Gastroesophageal sphincter (tissue), 4 donors: Measurements from ENCODE around the gene QDPR. TPM values are rescaled to one million over a fixed set of nuclear protein-coding genes. Genes with fewer than 3 reads are reported as not detected.
"Not testable (repeated sequence)": the region's sequence is repeated elsewhere in the genome, so short reads cannot be mapped to it uniquely, and the experiment has no call there.

Experiments used
- ATAC-seq: fragments of 150-250 bp; one replicate; pipeline ENCODE4 v1.9.1; 2016; ENCODE audit warnings: mild to moderate bottlenecking, moderate library complexity
- H3K27ac ChIP-seq, 4 donors: fragments of 200-600 bp; sonication (generic) in 3 of 4; 1 replicate in 3 of 4; 2 replicates in 1 of 4; pipeline ENCODE4 v1.5.1; 2016 to 2019
- H3K27me3 ChIP-seq: fragments of 200-600 bp; sonication (generic); one replicate; pipeline ENCODE4 v1.5.1; 2019
- H3K36me3 ChIP-seq, 2 donors: fragments of 200-600 bp; sonication (generic); one replicate each; pipeline ENCODE4 v1.5.1; 2019; ENCODE audit warnings: control low read depth in 1 of 2
- H3K4me1 ChIP-seq, 3 donors: fragments of 200-600 bp; sonication (generic); 1 replicate in 2 of 3; 2 replicates in 1 of 3; pipeline ENCODE4 v1.5.1; 2016 to 2019; ENCODE audit warnings: control low read depth in 2 of 3
- H3K4me3 ChIP-seq, 2 donors: fragments of 200-600 bp; sonication (generic); one replicate each; pipeline ENCODE4 v1.5.1; 2019; ENCODE audit warnings: mild to moderate bottlenecking in 1 of 2, moderate library complexity in 1 of 2
- H3K9me3 ChIP-seq, 3 donors: fragments of 200-600 bp; sonication (generic); one replicate each; pipeline ENCODE4 v1.5.1; 2017 to 2019; ENCODE audit warnings: control low read depth in 2 of 3
- EP300 ChIP-seq: sonication (generic); formaldehyde crosslinking; IDR thresholded peaks from one replicate; pipeline ENCODE4 v1.6.1; 2017; ENCODE audit warnings: antibody characterized with exemption, mild to moderate bottlenecking
- POLR2A ChIP-seq, 2 donors: fragments of 450-650 bp; IDR thresholded peaks; one replicate each; pipeline ENCODE4 v1.6.1; 2017; ENCODE audit warnings: antibody characterized with exemption in 2 of 2, mild to moderate bottlenecking in 2 of 2, moderate library complexity in 1 of 2
- POLR2AphosphoS5 ChIP-seq: sonication (generic); formaldehyde crosslinking; IDR thresholded peaks from one replicate; pipeline ENCODE4 v1.6.1; 2017; ENCODE audit warnings: antibody characterized with exemption
- WGBS, 2 donors: methylation state at CpG; one replicate each; pipeline ENCODE4 v1.1.5; 2018; ENCODE audit warnings: low coverage in 1 of 2; 5-methylcytosine and 5-hydroxymethylcytosine counted together
- total RNA-seq, 4 donors: library from RNA; depleted of rRNA; stranded (reverse); fragments of >200 nt; gene quantifications; one replicate each; pipeline ENCODE4 v1.1.0, GENCODE V29; 2016
- TF ChIP-seq, protein P1 (sequence below), 4 experiments: fragments of 200-600 bp in 2 of 4; fragments of 450-650 bp in 2 of 4; sonication (generic) in 1 of 4; IDR thresholded peaks; one replicate each; pipeline ENCODE4 v1.5.1; 2017 to 2019; ENCODE audit warnings: antibody characterized with exemption in 4 of 4, mild to moderate bottlenecking in 2 of 4, moderate library complexity in 2 of 4

The QDPR gene
- total RNA-seq, 4 donors from 2014 or later: 2.3 to 13.6 (median 6.0) TPM

GRCh38 chr4:17544205-17544604 is 32.3 kb upstream of the QDPR start:
- peaks cover 0 to 2% (median 0%) of the 10 kb centered on the region in 3 donors for H3K4me1 ChIP-seq
- ATAC-seq: no peak
- H3K27ac ChIP-seq: no peak overlapping the region
- WGBS, 2 donors: 31 to 39% methylated on average over 6 of the region's 6 CpGs
- TF ChIP-seq, protein P1, sequence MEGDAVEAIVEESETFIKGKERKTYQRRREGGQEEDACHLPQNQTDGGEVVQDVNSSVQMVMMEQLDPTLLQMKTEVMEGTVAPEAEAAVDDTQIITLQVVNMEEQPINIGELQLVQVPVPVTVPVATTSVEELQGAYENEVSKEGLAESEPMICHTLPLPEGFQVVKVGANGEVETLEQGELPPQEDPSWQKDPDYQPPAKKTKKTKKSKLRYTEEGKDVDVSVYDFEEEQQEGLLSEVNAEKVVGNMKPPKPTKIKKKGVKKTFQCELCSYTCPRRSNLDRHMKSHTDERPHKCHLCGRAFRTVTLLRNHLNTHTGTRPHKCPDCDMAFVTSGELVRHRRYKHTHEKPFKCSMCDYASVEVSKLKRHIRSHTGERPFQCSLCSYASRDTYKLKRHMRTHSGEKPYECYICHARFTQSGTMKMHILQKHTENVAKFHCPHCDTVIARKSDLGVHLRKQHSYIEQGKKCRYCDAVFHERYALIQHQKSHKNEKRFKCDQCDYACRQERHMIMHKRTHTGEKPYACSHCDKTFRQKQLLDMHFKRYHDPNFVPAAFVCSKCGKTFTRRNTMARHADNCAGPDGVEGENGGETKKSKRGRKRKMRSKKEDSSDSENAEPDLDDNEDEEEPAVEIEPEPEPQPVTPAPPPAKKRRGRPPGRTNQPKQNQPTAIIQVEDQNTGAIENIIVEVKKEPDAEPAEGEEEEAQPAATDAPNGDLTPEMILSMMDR (IDR thresholded peaks at IDR 0.05): no peak
- no peak for TF ChIP-seq POLR2AphosphoS5
- no peaks in the 10 kb centered on the region for H3K36me3 ChIP-seq
- H3K27me3 ChIP-seq: no peaks in the 10 kb centered on the region
- H3K4me3 ChIP-seq: no peak overlapping the region
- H3K9me3 ChIP-seq: no peaks in the 10 kb centered on the region

- H3K9me3 ChIP-seq, H3K36me3 ChIP-seq, ATAC-seq, H3K4me3 ChIP-seq, H3K4me1 ChIP-seq, H3K27me3 ChIP-seq, H3K27ac ChIP-seq: not testable (repeated sequence)
- WGBS, 2 donors: 82% methylated on average over 6 of the region's 6 CpGs; no CpG with 5 or more reads in 1 of the 2 donors
Measured at GRCh38 chr4:17537060-17537459, 25.2 kb upstream of the QDPR start.

DNA sequence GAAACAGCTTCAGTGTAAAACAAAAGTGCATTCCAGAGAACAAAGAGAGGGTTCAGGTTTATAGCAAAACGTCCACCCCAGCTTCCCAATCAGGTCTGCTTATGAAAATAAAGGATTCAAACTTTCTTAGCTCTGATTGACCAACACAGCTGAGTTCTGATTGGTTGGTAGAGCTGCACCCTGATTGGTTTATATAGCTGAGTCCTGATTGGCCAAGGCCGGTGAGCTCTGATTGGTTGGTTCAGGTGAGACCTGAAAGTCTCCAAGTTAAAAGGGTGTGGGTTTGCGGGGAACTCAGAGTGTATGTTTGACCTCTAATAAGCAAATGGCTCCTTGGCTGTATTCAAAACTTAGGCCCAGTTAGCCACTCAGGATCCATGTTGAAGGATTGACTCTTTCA is 24.0 kb upstream of the QDPR start:
- Histone ChIP-seq H3K36me3 (no peaks in the 10 kb centered on the region), H3K4me1 (no peaks in the 10 kb centered on the region), H3K4me3 (no peak overlapping the region), H3K9me3 (no peaks in the 10 kb centered on the region), H3K27ac (no peak overlapping the region), H3K27me3 (no peaks in the 10 kb centered on the region)
- WGBS, 2 donors: 53 to 76% methylated on average over 3 of the region's 3 CpGs
- no peak for ATAC-seq
- TF ChIP-seq POLR2AphosphoS5 (no peak), EP300 (no peak), POLR2A (IDR thresholded peaks at IDR 0.05) (no peak)
- TF ChIP-seq, protein P1 (IDR thresholded peaks at IDR 0.05): no peak

- no peak for TF ChIP-seq EP300
- TF ChIP-seq, protein P1 (IDR thresholded peaks at IDR 0.05): no peak
- ATAC-seq: no peak
- 78 to 84% methylated on average over 4 of the region's 4 CpGs for WGBS, 2 donors
- Histone ChIP-seq H3K27me3 (no peaks in the 10 kb centered on the region), H3K27ac (no peak overlapping the region), H3K36me3 (no peaks in the 10 kb centered on the region), H3K9me3 (no peaks in the 10 kb centered on the region), H3K4me3 (no peak overlapping the region), H3K4me1 (no peaks in the 10 kb centered on the region)
Measured at GRCh38 chr4:17535242-17535641, 23.4 kb upstream of the QDPR start.

DNA sequence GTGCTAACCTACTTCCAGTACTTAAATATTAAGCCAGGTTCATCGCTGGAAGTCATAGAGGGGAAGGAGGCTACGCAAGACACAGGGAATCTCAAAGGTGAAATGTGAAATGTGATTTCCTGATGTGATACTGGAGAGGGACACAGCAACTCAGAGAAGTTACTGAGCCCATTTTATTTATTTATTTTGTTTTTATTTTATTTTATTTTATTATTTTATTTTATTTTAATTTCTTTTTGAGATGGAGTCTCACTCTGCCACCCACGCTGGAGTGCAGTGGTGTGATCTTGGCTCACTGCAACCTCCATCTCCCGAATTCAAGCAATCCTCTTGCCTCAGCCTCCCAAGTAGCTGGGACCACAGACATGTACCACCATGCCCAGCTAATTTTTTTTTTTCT is 22.8 kb upstream of the QDPR start:
- Histone ChIP-seq H3K27ac (no peak overlapping the region), H3K9me3 (no peaks in the 10 kb centered on the region), H3K27me3 (no peaks in the 10 kb centered on the region), H3K36me3 (no peaks in the 10 kb centered on the region), H3K4me1 (no peaks in the 10 kb centered on the region), H3K4me3 (no peak overlapping the region)
- ATAC-seq: no peak
- WGBS, 2 donors: 91 to 95% methylated on average over 4 of the region's 4 CpGs
- TF ChIP-seq POLR2A (IDR thresholded peaks at IDR 0.05): no peak
- no peak for TF ChIP-seq EP300
- TF ChIP-seq, protein P1 (IDR thresholded peaks at IDR 0.05): no peak
- no peak for TF ChIP-seq POLR2AphosphoS5
